HCT116 (cell line): ENCODE measurements around the gene ENTR1. TPM values are rescaled to one million over a fixed set of nuclear protein-coding genes. Genes with fewer than 3 reads are reported as not detected.

Source experiments
- ATAC-seq: fragments of 200-7000 bp; cut with Tn5 transposase; 2 replicates; pipeline ENCODE4 v1.9.1; 2020; ENCODE audit warnings: mild to moderate bottlenecking, moderate library complexity
- BruUV-seq: library from RNA; stranded (reverse); fragments of 400-500 nt; replicated peaks from 2 replicates; lab custom pipeline; 2021; lab: Mats Ljungman, UMichigan
- CTCF ChIA-PET: fragments of 300-600 bp; sonication (Branson Sonifier 250); formaldehyde crosslinking; loops from one replicate; lab custom pipeline; 2021; ENCODE audit warnings: antibody characterized with exemption; lab: Charles Lee
- POLR2A ChIA-PET: fragments of 300-600, 350-600 bp; sonication (Branson Sonifier 250); formaldehyde crosslinking; loops from one replicate; lab custom pipeline; 2021; ENCODE audit warnings: antibody characterized with exemption; lab: Charles Lee
- RAD21 ChIA-PET, 2 experiments: fragments of 300-600 bp; sonication (Branson Sonifier 250); formaldehyde crosslinking; loops; one replicate each; lab custom pipeline; 2023; ENCODE audit warnings: low total read pairs in 2 of 2; ENCODE audit not compliant: uncharacterized antibody in 2 of 2, unreplicated experiment in 2 of 2, low non-redundant PET in 1 of 2; lab: Charles Lee
- DNase-seq: peaks from one replicate; pipeline ENCODE4 v3.0.0-alpha.2; 2010; ENCODE audit warnings: low read depth, low spot score
- H2AFZ ChIP-seq: fragments of 200-600 bp; shearing (Covaris generic), sonication (generic); 2 replicates; pipeline ENCODE4 v1.6.1; 2017; ENCODE audit warnings: low read depth, mixed run types, mixed read lengths, antibody characterized with exemption, low read length; ENCODE audit not compliant: poor library complexity, severe bottlenecking
- H3K27ac ChIP-seq: 2 replicates; pipeline ENCODE4 v1.5.1; 2012; ENCODE audit warnings: low read depth, low read length
- H3K27me3 ChIP-seq: fragments of 200-600 bp; sonication (generic); 2 replicates; pipeline ENCODE4 v1.6.1; 2016; ENCODE audit warnings: mixed run types, low read length, mixed read lengths; ENCODE audit not compliant: insufficient read depth
- H3K36me3 ChIP-seq, 2 experiments: fragments of 200-500 bp in 1 of 2; fragments of 200-600 bp in 1 of 2; sonication (Bioruptor generic) in 1 of 2; sonication (generic) in 1 of 2; 2 replicates each; pipeline versions ENCODE4 v1.5.1 to v1.6.1; 2014 to 2016; ENCODE audit warnings: low read length in 2 of 2, inconsistent platforms in 1 of 2, mixed read lengths in 1 of 2, mixed run types in 1 of 2; ENCODE audit not compliant: insufficient read depth in 2 of 2, control insufficient read depth in 1 of 2
- H3K4me1 ChIP-seq, 2 experiments: fragments of 200-600 bp in 1 of 2; sonication (generic) in 1 of 2; 2 replicates each; pipeline versions ENCODE4 v1.5.1 to v1.6.1; 2012 to 2017; ENCODE audit warnings: low read length in 2 of 2, inconsistent platforms in 1 of 2, mild to moderate bottlenecking in 1 of 2, mixed read lengths in 1 of 2, mixed run types in 1 of 2, moderate library complexity in 1 of 2; ENCODE audit not compliant: insufficient read depth in 2 of 2, control insufficient read depth in 1 of 2
- H3K4me2 ChIP-seq: fragments of 200-600 bp; sonication (generic); 2 replicates; pipeline ENCODE4 v1.6.1; 2017; ENCODE audit warnings: mixed run types, low read length, mixed read lengths
- H3K4me3 ChIP-seq, 2 experiments: fragments of 200-600 bp in 1 of 2; sonication (generic) in 1 of 2; replicated peaks in 1 of 2; 2 replicates each; pipeline ENCODE4 v1.5.1; 2011 to 2016; ENCODE audit warnings: low read length in 2 of 2, control low read depth in 1 of 2, low read depth in 1 of 2, mild to moderate bottlenecking in 1 of 2, mixed read lengths in 1 of 2, mixed run types in 1 of 2
- H3K79me2 ChIP-seq: fragments of 200-600 bp; sonication (generic); 2 replicates; pipeline ENCODE4 v1.6.1; 2017; ENCODE audit warnings: mild to moderate bottlenecking, mixed run types, low read length, moderate library complexity, mixed read lengths; ENCODE audit not compliant: insufficient read depth
- H3K9ac ChIP-seq: fragments of 200-600 bp; sonication (generic); 2 replicates; pipeline ENCODE4 v1.6.1; 2016; ENCODE audit warnings: low read length, mixed read lengths
- H3K9me2 ChIP-seq: fragments of 200-600 bp; sonication (generic), shearing (Covaris generic); 2 replicates; pipeline ENCODE4 v1.6.1; 2017; ENCODE audit warnings: mixed run types, mild to moderate bottlenecking, moderate library complexity; ENCODE audit not compliant: insufficient read depth
- H3K9me3 ChIP-seq, 2 experiments: fragments of 200-500 bp in 1 of 2; fragments of 200-600 bp in 1 of 2; sonication (Bioruptor generic) in 1 of 2; sonication (generic) in 1 of 2; 2 replicates each; pipeline ENCODE4 v1.6.1; 2014 to 2017; ENCODE audit warnings: low read length in 2 of 2, mixed read lengths in 2 of 2, inconsistent platforms in 1 of 2, low read depth in 1 of 2, mild to moderate bottlenecking in 1 of 2, mixed run types in 1 of 2, moderate library complexity in 1 of 2; ENCODE audit not compliant: control insufficient read depth in 1 of 2, insufficient read depth in 1 of 2
- H4K20me1 ChIP-seq: fragments of 200-600 bp; sonication (generic), shearing (Covaris generic); 2 replicates; pipeline ENCODE4 v1.6.1; 2017; ENCODE audit warnings: mixed run types, mild to moderate bottlenecking, moderate library complexity; ENCODE audit not compliant: insufficient read depth
- CEBPB ChIP-seq: IDR thresholded peaks from 2 replicates; pipeline ENCODE4 v1.6.1; 2012; ENCODE audit warnings: low read depth
- CTCF ChIP-seq, 3 experiments: fragments of 200-600 bp in 1 of 3; sonication (generic) in 1 of 3; IDR thresholded peaks in 2 of 3; conservative IDR thresholded peaks in 1 of 3; 2 replicates each; pipeline ENCODE4 v1.5.1; 2012 to 2017; ENCODE audit warnings: low read depth in 2 of 3, low read length in 2 of 3, antibody characterized with exemption in 1 of 3, borderline replicate concordance in 1 of 3, control low read depth in 1 of 3, mild to moderate bottlenecking in 1 of 3, mixed read lengths in 1 of 3, mixed run types in 1 of 3, moderate library complexity in 1 of 3; ENCODE audit not compliant: insufficient read depth in 1 of 3
- ELF1 ChIP-seq: IDR thresholded peaks from 2 replicates; pipeline ENCODE4 v1.6.1; 2012; ENCODE audit warnings: low read depth, borderline replicate concordance
- EZH2 ChIP-seq: fragments of 200-600 bp; sonication (generic); IDR thresholded peaks from 2 replicates; pipeline ENCODE4 v1.6.1; 2017; ENCODE audit warnings: antibody characterized with exemption, mixed run types
- EZH2phosphoT487 ChIP-seq: fragments of 200-600 bp; IDR thresholded peaks from 2 replicates; pipeline ENCODE4 v1.6.1; 2018; ENCODE audit warnings: antibody characterized with exemption, borderline replicate concordance
- JUND ChIP-seq: IDR thresholded peaks from 2 replicates; pipeline ENCODE4 v1.6.1; 2012
- POLR2A ChIP-seq: IDR thresholded peaks from 2 replicates; pipeline ENCODE4 v1.7.0; 2011; ENCODE audit warnings: borderline replicate concordance; ENCODE audit not compliant: insufficient read depth, insufficient read length; ENCODE audit errors: extremely low read depth
- REST ChIP-seq: IDR thresholded peaks from 2 replicates; pipeline ENCODE4 v1.6.1; 2012; ENCODE audit warnings: low read depth
- SP1 ChIP-seq: IDR thresholded peaks from 2 replicates; pipeline ENCODE4 v1.6.1; 2012; ENCODE audit warnings: low read depth
- SRF ChIP-seq: IDR thresholded peaks from 2 replicates; pipeline ENCODE4 v1.6.1; 2012; ENCODE audit warnings: low read depth
- YY1 ChIP-seq: IDR thresholded peaks from 2 replicates; pipeline ENCODE4 v1.6.1; 2011; ENCODE audit warnings: low read length, low read depth, moderate library complexity, mild to moderate bottlenecking; ENCODE audit not compliant: insufficient replicate concordance; ENCODE audit errors: extremely low read depth
- ZBTB33 ChIP-seq: IDR thresholded peaks from 2 replicates; pipeline ENCODE4 v1.6.1; 2011; ENCODE audit warnings: mild to moderate bottlenecking, low read length, moderate library complexity; ENCODE audit not compliant: insufficient replicate concordance; ENCODE audit errors: extremely low read depth
- intact Hi-C: fragments of 100-400 bp; cut with micrococcal nuclease; formaldehyde crosslinking; loops from 2 replicates; pipeline ENCODE4 v1.10.0; 2022
- total RNA-seq: library from RNA; stranded (reverse); gene quantifications from one replicate; pipeline ENCODE4 v1.2.1, GENCODE V29; 2021; ENCODE audit not compliant: unreplicated experiment

Gene ENTR1
- total RNA-seq, 1 experiment from 2014 or later = 119 TPM

- POLR2A ChIA-PET = no interaction called here
- RAD21 ChIA-PET = no interaction called here
Observed at GRCh38 chr9:136422876-136423275, 12.5 kb upstream of the ENTR1 start.

More at GRCh38 chr9:136422876-136423275, 12.5 kb upstream of the ENTR1 start:
- TF ChIP-seq REST (no peak), ZBTB33 (no peak), EZH2phosphoT487 (no peak), POLR2A (no peak), CEBPB (no peak), SRF (no peak), JUND (no peak), YY1 (no peak), CTCF (IDR thresholded peaks at IDR 0.05 in 2 of 3, conservative IDR thresholded peaks at IDR 0.05 in 1 of 3; ENCODE audit: borderline replicate concordance in 1 of 3, insufficient read depth in 1 of 3, low read depth in 2 of 3, low read length in 2 of 3) (no peak), EZH2 (no peak), SP1 (no peak), ELF1 (no peak)
- Histone ChIP-seq H3K79me2 (no peaks in the 10 kb centered on the region), H3K4me1 (no peaks in the 10 kb centered on the region), H3K36me3 (peaks cover 32 to 45% of the 10 kb centered on the region in 2 experiments; a peak in 3 of 4 replicates), H3K4me3 (no peak overlapping the region), H4K20me1 (no peaks in the 10 kb centered on the region), H3K27me3 (no peaks in the 10 kb centered on the region), H3K27ac (no peak overlapping the region), H3K9me2 (no peaks in the 10 kb centered on the region), H2AFZ (no peak overlapping the region), H3K9ac (no peak overlapping the region), H3K9me3 (no peaks in the 10 kb centered on the region), H3K4me2 (no peak overlapping the region)
- intact Hi-C loops = no loop called here
- CTCF ChIA-PET = no interaction called here
- BruUV-seq = no TSS peak
- DNase-seq (no peak), ATAC-seq (no peak)
